Esophagus muscularis mucosa (tissue), 4 donors: ENCODE data around the gene NFAT5. TPM values are rescaled to one million over a fixed set of nuclear protein-coding genes. Genes with fewer than 3 reads are reported as not detected.

Experiments
- DNase-seq: peaks from one replicate; pipeline ENCODE4 v3.0.0-alpha.2; 2017; ENCODE audit errors: extremely low spot score
- H3K27ac ChIP-seq, 4 donors: fragments of 200-600 bp; sonication (generic); replicated peaks in 1 of 4; 1 replicate in 3 of 4; 2 replicates in 1 of 4; pipeline ENCODE4 v1.5.1; 2016 to 2019; ENCODE audit warnings: mild to moderate bottlenecking in 1 of 4
- H3K27me3 ChIP-seq, 4 donors: fragments of 200-600 bp; sonication (generic); one replicate each; pipeline versions ENCODE4 v1.5.1 to v1.6.0; 2016 to 2019
- H3K36me3 ChIP-seq, 4 donors: fragments of 200-600 bp; sonication (generic); one replicate each; pipeline ENCODE4 v1.5.1; 2016 to 2019
- H3K4me1 ChIP-seq, 4 donors: fragments of 200-600 bp; sonication (generic); one replicate each; pipeline ENCODE4 v1.5.1; 2016 to 2019
- H3K4me3 ChIP-seq, 4 donors: fragments of 200-600 bp; sonication (generic); 1 replicate in 2 of 4; 2 replicates in 2 of 4; pipeline ENCODE4 v1.5.1; 2016 to 2019; ENCODE audit warnings: mild to moderate bottlenecking in 4 of 4, moderate library complexity in 1 of 4
- H3K9me3 ChIP-seq, 4 donors: fragments of 200-600 bp; sonication (generic); 1 replicate in 3 of 4; 2 replicates in 1 of 4; pipeline ENCODE4 v1.5.1; 2016 to 2019
- CTCF ChIP-seq, 3 experiments: fragments of 200-600 bp in 2 of 3; fragments of 450-650 bp in 1 of 3; sonication (generic) in 2 of 3; IDR thresholded peaks; one replicate each; pipeline ENCODE4 v1.5.1; 2017 to 2019; ENCODE audit warnings: antibody characterized with exemption in 3 of 3, mild to moderate bottlenecking in 2 of 3, moderate library complexity in 1 of 3
- EP300 ChIP-seq: sonication (generic); formaldehyde crosslinking; IDR thresholded peaks from one replicate; pipeline ENCODE4 v1.6.1; 2017; ENCODE audit warnings: antibody characterized with exemption
- POLR2A ChIP-seq: fragments of 450-650 bp; IDR thresholded peaks from one replicate; pipeline ENCODE4 v1.6.1; 2017; ENCODE audit warnings: antibody characterized with exemption, moderate library complexity, mild to moderate bottlenecking, low read depth
- POLR2AphosphoS5 ChIP-seq, 2 donors: sonication (generic); formaldehyde crosslinking; IDR thresholded peaks; one replicate each; pipeline ENCODE4 v1.6.1; 2017; ENCODE audit warnings: antibody characterized with exemption in 2 of 2
- WGBS: methylation state at CpG from one replicate; pipeline ENCODE4 v1.1.5; 2018; 5-methylcytosine and 5-hydroxymethylcytosine counted together
- intact Hi-C: fragments of 100-400 bp; cut with DNase I; formaldehyde crosslinking; loops from one replicate; pipeline ENCODE4 v1.15.1; 2023
- total RNA-seq, 4 donors: library from RNA; depleted of rRNA; stranded (reverse); fragments of >200 nt; gene quantifications; one replicate each; pipeline versions ENCODE4 v1.1.0 to v1.2.1, GENCODE V29; 2016

The NFAT5 gene
- total RNA-seq, 4 donors from 2014 or later: 47.1 to 68.4 (median 59.6) TPM

- H3K4me1 ChIP-seq: peaks cover 13 to 25% (median 20%) of the 10 kb centered on the region in 4 donors
- no peak overlapping the region for H3K27ac ChIP-seq
- H3K36me3 ChIP-seq: no peaks in the 10 kb centered on the region
- intact Hi-C loops: loop anchor here (10.0 kb wide), 2 partner anchors 138 to 192 kb away; partner anchors contain the start of genes CYB5B and NOB1
- TF ChIP-seq POLR2A: no peak
- no peak for TF ChIP-seq POLR2AphosphoS5 (IDR thresholded peaks at IDR 0.05)
- TF ChIP-seq CTCF (IDR thresholded peaks at IDR 0.05): no peak
- no peaks in the 10 kb centered on the region for H3K27me3 ChIP-seq
- WGBS: 94% methylated on average over 3 of the region's 3 CpGs
- H3K4me3 ChIP-seq: no peak overlapping the region
- H3K9me3 ChIP-seq: no peaks in the 10 kb centered on the region
- no peak for DNase-seq
These were observed 3.0 kb upstream of the NFAT5 start for GRCh38 chr16:69562813-69563212.

- H3K4me3 ChIP-seq: peak overlapping the region in 1 of 4 donors; percentile 71
- DNase-seq: no peak
- H3K4me1 ChIP-seq: peaks cover 23 to 36% (median 31%) of the 10 kb centered on the region in 4 donors
- H3K27ac ChIP-seq: peak overlapping the region; percentile 98 to 99 (median 99)
- TF ChIP-seq POLR2AphosphoS5 (IDR thresholded peaks at IDR 0.05) (no peak), EP300 (no peak)
- H3K36me3 ChIP-seq: no peaks in the 10 kb centered on the region
- intact Hi-C loops: loop anchor here (10.0 kb wide), 2 partner anchors 139 to 191 kb away; partner anchors contain the start of genes CYB5B and NOB1
- 68% methylated on average over 13 of the region's 13 CpGs for whole genome bisulfite sequencing
- no peaks in the 10 kb centered on the region for H3K9me3 ChIP-seq
- no peaks in the 10 kb centered on the region for H3K27me3 ChIP-seq
These were observed 1.9 kb upstream of the NFAT5 start for GRCh38 chr16:69563605-69564580.

GRCh38 chr16:69564845-69565670, 708 bp upstream of the NFAT5 start:
- Histone ChIP-seq H3K4me3 (peak overlapping the region; percentile 71 to 98 (median 92)), H3K27ac (peak overlapping the region; percentile 98 to 99 (median 99)), H3K36me3 (no peaks in the 10 kb centered on the region), H3K9me3 (no peaks in the 10 kb centered on the region), H3K4me1 (peaks cover 28 to 48% (median 42%) of the 10 kb centered on the region in 4 donors), H3K27me3 (no peaks in the 10 kb centered on the region)
- 3% methylated on average over 31 of the region's 31 CpGs for whole genome bisulfite sequencing
- intact Hi-C loops: loop anchor here (5.0 to 10.0 kb wide), 3 partner anchors 140 to 190 kb away; partner anchors contain the start of genes CYB5B and NOB1
- TF ChIP-seq POLR2AphosphoS5 (IDR thresholded peaks at IDR 0.05) (no peak), CTCF (IDR thresholded peaks at IDR 0.05) (no peak), EP300 (no peak), POLR2A (no peak)
- no peak for DNase-seq

- no peaks in the 10 kb centered on the region for H3K9me3 ChIP-seq
- intact Hi-C loops: loop anchor here (5.0 to 10.0 kb wide), 3 partner anchors 142 to 188 kb away; partner anchors contain the start of genes CYB5B and NOB1
- peak; percentile 92 for DNase-seq
- TF ChIP-seq CTCF (IDR thresholded peaks at IDR 0.05): no peak
- no peak for TF ChIP-seq POLR2A
- TF ChIP-seq POLR2AphosphoS5 (IDR thresholded peaks at IDR 0.05): peak; percentile 27 to 53
- no peak for TF ChIP-seq EP300
- under 1% methylated on average over 34 of the region's 75 CpGs for WGBS
- no peaks in the 10 kb centered on the region for H3K27me3 ChIP-seq
- H3K4me3 ChIP-seq: peak overlapping the region; percentile 71 to 98 (median 92)
- peaks cover 28 to 60% (median 55%) of the 10 kb centered on the region in 4 donors for H3K4me1 ChIP-seq
- no peaks in the 10 kb centered on the region for H3K36me3 ChIP-seq
- peak overlapping the region; percentile 98 to 99 (median 99) for H3K27ac ChIP-seq
These were observed 644 bp downstream of the NFAT5 start for GRCh38 chr16:69566240-69566980.
